ENCODE results near the gene ERC1. TPM values are rescaled to one million over a fixed set of nuclear protein-coding genes. Genes with fewer than 3 reads are reported as not detected.

ERC1 gene
- total RNA-seq, 4 donors from 2014 or later, result 46.1 to 83.2 (median 63.8) TPM

- no peak for ATAC-seq (ENCODE audit: low FRiP score)
Observed at GRCh38 chr12:1003600-1004271, 12.7 kb downstream of the ERC1 start.

GRCh38 chr12:1006255-1006654, 15.2 kb downstream of the ERC1 start:
- TF ChIP-seq CTCF (IDR thresholded peaks at IDR 0.05), result no peak
- DNase-seq (ENCODE audit: low spot score), result no peak
- no peak for ATAC-seq (ENCODE audit: low FRiP score)

More at GRCh38 chr12:1003600-1004271, 12.7 kb downstream of the ERC1 start:
- no peak for TF ChIP-seq CTCF (IDR thresholded peaks at IDR 0.05)
- no peak for DNase-seq (ENCODE audit: low spot score)

GRCh38 chr12:1007276-1007675, 16.3 kb downstream of the ERC1 start:
- ATAC-seq (ENCODE audit: low FRiP score) (no peak), DNase-seq (ENCODE audit: low spot score) (no peak)
- no peak for TF ChIP-seq CTCF (IDR thresholded peaks at IDR 0.05)

- TF ChIP-seq CTCF (IDR thresholded peaks at IDR 0.05), result no peak
- ATAC-seq (ENCODE audit: low FRiP score) (no peak), DNase-seq (ENCODE audit: low spot score) (no peak)
Observed at GRCh38 chr12:1007994-1008393, 17.0 kb downstream of the ERC1 start.

- no peak for TF ChIP-seq CTCF (IDR thresholded peaks at IDR 0.05)
- DNase-seq (ENCODE audit: low spot score) (no peak), ATAC-seq (ENCODE audit: low FRiP score) (no peak)
Observed at GRCh38 chr12:1011091-1011490, 20.1 kb downstream of the ERC1 start.

GRCh38 chr12:1013618-1014489, 22.8 kb downstream of the ERC1 start:
- ATAC-seq (ENCODE audit: low FRiP score) (no peak), DNase-seq (ENCODE audit: low spot score) (no peak)
- TF ChIP-seq CTCF (IDR thresholded peaks at IDR 0.05), result no peak

Measured in omental fat pad (tissue), 4 donors.